NOMO-1 treated with DMSO at 0.1 percent for 48 hours (cell line): ENCODE measurements around the gene SIX5.

Source experiments
- DNase-seq: peaks from one replicate; lab custom pipeline; 2025; ENCODE audit not compliant: unreplicated experiment; lab: John Stamatoyannopoulos, UW

The SIX5 gene

GRCh38 chr19:45777395-45777961 lies 8.4 kb upstream of the SIX5 start:
- no peak for DNase-seq

- no peak for DNase-seq
Observed at GRCh38 chr19:45774765-45775164, 5.7 kb upstream of the SIX5 start.

DNA sequence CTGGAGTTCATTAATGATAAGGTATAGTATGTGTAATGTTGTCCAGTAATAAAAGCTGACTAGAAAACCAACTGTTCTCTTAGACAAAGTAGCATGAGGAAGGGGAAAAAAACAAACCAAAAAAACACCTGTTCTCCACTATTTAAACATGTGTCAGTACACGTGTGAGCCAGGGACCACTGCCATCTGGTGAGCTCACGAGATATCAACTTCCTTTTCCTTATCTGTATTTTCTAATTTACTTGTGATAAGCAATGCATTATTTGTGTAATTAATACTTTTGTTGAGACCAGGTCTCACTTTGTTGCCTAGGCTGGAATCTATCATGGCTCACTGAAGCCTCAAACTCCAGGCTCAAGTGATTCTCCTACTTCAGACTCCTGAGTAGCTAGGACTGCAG lies 4.3 kb upstream of the SIX5 start:
- no peak for DNase-seq

DNA sequence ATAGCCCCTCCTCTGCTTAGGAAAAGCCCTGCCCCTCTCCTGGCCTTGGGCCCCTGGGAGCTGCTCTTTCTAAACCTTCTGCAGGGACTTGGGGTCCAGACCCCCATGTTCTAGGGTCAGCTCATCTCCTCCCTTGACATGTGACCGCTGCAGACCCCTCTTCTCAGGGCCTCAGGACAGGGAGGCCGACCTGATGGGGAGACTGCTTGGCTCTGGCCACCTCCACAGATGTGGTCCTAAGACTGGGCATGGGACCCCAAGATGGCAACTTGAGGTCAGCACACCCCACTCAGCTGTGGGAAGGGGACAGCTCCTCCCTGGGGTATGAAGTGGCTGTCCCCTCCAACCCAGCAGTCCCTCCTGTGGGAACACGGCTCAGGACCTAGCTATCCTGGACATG lies 3.9 kb upstream of the SIX5 start:
- DNase-seq, result no peak

DNA sequence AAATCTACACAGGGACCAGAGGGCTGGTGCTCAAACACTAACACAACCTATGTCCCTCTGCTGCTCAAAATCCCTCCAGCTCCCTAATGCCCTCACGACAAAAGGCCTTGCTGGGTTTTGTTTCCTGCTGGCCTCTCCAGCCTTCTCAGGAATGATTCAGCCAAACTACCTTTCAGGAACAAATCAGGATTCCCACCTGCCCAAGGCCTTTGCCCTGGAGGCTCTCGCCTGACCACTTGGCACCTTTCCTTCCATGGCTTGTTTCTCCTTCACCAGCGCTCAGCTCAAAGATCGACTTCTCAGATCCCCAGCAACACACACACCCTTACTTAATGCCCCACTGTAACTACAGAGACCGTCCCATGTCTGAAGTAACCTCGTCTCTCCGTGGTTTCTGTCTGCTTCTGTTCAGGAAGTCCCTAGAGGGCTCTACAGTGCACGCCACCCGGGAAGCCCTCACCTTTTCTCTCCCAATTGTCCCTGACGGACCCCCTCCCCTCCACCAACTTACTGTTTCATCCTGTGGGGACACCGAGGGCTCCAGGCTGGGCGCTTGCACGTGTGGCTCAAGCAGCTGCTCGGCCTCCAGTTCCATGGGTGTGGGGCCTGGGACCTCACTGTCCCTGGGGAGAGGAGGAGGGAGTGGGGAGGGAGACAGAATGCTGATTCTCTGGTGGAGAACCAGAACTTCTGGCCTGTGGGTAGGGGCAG lies 3.2 kb upstream of the SIX5 start:
- DNase-seq, result no peak

DNA sequence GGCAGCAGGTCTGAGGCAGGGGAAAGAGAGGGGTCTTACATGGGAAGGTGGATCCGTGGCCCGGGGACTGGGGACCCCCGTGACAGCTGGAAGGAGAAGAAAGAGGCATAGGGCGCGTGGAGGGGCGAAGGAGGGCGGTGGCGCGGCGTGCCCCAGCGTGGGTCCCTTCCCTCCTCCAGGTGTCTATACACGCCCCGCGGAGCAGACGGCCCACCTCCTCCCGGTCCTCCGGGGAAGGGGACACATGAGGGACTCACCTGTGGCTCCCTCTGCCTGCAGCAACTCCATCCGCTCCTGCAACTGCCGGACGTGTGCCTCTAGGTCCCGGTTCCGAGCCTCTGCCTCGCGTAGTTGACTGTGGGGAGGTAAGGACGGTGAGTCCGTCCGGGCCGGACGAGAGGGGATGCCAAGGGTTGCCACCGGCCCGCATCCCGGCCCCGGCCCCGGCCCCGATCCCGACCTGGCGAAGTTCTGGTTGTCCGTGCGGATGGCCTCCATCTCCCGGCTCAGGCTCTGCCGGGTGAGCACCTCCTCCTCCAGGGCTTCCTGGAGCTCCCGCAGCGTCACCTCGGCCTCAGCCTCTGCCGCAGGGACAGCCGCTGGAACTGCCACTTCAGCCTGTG lies 2.4 kb upstream of the SIX5 start:
- DNase-seq, result no peak

GRCh38 chr19:45770192-45771101 lies 1.4 kb upstream of the SIX5 start:
- DNase-seq, result peak; percentile 88

- DNase-seq, result peak; percentile 46
Observed at GRCh38 chr19:45769821-45770191, 754 bp upstream of the SIX5 start.

- peak; percentile 36 for DNase-seq
Observed at GRCh38 chr19:45768655-45768983, 433 bp downstream of the SIX5 start.

DNA sequence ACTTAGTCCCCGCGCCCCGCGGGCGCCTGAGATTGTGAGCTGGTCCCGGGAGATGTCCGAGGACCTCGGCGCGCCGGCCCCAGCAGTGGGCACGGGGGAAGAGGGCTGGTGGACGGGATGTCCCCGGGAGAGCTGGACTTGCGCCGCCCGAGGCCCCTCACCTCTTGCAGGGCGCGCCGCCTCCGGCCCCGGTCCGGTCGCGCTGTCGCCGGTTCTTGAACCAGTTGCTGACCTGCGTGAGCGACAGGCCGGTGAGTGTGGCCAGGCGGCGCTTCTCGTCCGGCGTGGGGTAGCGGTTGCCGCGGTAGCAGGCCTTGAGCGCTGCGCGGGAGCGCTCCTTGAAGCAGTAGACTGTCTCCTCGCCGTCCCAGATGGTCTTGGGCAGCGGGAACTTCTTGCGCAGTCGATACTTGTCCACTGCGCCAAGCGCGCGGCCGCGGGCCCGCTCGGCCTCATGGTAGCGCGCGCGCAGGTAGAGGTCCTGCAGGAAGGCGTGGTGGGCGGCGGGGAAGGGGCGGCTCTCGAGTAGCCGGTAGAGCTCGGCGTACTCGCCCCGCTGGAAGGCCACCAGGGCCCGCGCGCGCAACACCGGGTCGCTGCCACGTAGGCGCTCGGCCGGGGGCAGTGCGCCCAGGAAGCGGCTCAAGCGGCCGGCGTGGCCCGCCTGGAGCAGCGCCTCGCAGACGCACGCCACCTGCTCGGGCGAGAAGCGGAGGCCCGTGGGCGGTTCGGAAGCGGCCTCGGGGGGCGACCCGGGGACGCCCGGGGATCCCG lies 984 bp downstream of the SIX5 start:
- DNase-seq, result no peak

- no peak for DNase-seq
Observed at GRCh38 chr19:45767410-45767880, 1.6 kb downstream of the SIX5 start.

DNA sequence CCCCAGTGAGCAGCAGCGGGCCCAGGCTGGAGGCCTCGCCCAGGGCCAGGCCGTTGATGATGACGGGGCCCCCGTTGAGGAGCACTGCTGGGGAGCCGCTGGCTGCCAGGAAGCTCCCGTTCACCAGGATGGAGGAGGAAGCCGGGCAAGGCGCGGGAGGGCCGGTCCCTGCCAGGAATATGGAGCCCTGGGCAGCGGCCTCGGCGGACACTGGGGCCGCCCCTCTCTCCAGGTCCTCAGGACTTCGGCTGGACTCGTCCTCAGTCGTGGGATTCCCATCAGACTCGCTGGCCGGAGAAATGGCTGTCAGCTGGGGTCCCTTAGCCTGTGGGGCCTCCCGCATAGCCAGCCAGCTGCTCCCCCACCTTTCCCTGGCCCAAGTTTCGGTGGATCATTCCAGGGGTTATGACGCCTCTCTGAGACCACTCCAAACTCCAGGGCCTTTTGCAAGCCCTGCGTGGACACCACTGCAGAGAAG lies 2.1 kb downstream of the SIX5 start:
- no peak for DNase-seq

GRCh38 chr19:45766296-45766868 lies 2.7 kb downstream of the SIX5 start:
- DNase-seq, result no peak

DNA sequence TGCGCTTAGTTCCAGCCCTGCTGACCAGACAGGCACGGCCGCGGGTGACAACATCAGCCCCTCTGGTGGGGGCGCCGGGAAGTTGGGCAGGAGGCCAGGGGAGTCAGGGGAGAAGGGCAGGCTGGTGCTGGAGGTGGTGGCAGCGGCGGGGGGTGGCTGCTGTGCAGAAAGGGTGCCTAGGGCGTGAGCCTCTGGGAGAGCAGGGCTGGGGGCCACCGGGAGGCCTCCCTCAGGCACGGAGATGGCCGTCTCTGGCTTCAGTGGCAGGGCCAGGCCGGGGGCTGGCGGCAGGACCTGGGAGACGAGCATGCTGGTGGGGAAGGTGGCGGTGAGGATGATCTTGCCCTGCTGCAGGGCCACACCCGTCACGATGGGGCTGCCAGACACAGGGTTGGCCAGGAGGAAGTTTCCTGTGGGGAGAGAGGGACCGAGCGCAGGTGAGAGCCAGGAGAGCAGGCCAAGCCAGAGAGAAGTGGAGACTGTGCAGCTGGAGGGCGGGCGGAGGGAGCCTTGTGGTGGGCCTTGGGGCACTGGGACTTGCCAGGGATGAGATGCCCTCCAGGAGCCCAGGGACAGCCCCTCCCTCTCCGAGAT lies 3.3 kb downstream of the SIX5 start:
- DNase-seq, result no peak

- no peak for DNase-seq
Observed at GRCh38 chr19:45764945-45765701, 3.9 kb downstream of the SIX5 start.

- DNase-seq, result no peak
Observed at GRCh38 chr19:45764475-45764874, 4.6 kb downstream of the SIX5 start.

DNA sequence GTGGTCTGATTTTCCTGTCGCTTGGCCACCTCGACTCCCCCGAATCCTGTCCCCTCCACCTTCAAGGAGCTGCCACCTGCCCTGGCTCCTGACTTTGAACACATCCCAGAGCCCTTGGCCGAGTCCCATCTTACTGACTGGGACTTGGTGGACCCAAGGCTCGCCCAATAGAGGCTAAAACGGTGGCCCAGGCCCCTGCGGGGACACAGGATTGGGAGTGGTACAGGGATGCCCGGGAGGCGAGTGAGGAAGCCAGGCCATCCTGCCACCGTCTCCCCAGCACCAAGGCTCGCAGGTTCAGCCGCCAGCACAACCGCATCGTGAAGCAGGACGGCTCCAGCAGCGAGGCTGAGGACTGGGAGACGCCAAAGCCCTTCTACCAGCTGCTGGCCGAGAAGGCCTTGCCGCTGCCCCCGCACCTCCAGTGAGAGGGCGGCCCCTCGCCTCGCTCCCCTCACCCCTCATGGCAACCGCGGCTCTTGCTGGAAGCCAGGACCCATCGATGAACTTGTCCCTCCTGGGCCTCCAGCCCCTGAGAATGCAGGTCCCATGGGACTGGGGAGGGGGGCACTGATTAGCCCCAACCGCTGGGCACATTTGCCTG lies 5.3 kb downstream of the SIX5 start:
- no peak for DNase-seq

DNA sequence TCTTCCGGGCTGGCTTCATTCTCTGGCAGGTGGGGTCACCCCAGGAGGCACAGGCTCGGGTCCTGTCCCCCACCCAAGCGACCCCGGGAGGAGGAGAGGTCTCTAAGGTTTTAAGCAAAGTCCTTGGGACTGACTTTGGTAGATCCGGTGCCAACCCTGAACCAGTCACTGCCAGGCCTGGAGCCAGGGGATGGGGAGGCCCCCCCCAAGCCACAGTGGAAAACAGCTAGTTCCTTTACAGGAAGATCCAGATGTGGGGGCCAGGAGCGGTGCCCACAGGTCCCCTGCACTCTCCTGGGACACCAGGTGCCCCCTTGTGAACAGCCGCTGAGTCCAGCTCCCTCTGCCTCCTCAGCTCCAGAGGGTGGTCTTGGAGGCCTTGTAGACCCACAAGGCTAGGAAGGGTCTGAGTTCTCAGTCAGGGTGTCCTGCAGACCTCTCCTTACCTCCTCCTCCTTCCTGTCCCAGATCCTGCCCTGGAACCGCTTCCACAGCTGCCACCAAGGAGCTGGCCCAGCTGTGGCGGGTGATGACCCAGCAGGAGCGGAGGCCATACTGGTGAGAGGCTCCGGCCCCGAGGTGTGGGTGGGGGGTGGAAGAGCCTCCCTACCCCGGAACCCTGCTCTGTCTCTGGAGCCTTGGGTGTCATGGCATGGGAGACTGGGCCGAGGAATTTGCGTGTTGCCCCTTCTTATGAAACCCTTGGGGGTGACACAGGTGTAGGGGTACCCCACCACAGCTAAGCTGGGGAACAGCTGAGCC lies 6.0 kb downstream of the SIX5 start:
- DNase-seq, result no peak
